Ovary (tissue), 9 donors: Measurements from ENCODE around the gene ARID1B. TPM values are rescaled to one million over a fixed set of nuclear protein-coding genes. Genes with fewer than 3 reads are reported as not detected.

Experiments used
- DNase-seq, 5 donors: peaks; one replicate each; pipeline ENCODE4 v3.0.0-alpha.2; 2019 to 2020
- H3K27ac ChIP-seq, 2 donors: fragments of 200-600 bp; one replicate each; pipeline versions ENCODE4 v1.5.1 to v1.8.0; 2019 to 2022
- H3K27me3 ChIP-seq: fragments of 200-600 bp; one replicate; pipeline ENCODE4 v1.8.0; 2022
- H3K36me3 ChIP-seq: fragments of 200-600 bp; sonication (generic); one replicate; pipeline ENCODE4 v1.5.1; 2019
- H3K4me1 ChIP-seq: one replicate; pipeline ENCODE4 v1.8.1; 2013; ENCODE audit warnings: mild to moderate bottlenecking, moderate library complexity; ENCODE audit not compliant: insufficient read depth
- H3K4me3 ChIP-seq: fragments of 200-600 bp; sonication (generic); one replicate; pipeline ENCODE4 v1.5.1; 2017
- H3K9me3 ChIP-seq, 2 donors: fragments of 200-600 bp in 1 of 2; sonication (generic) in 1 of 2; one replicate each; pipeline versions ENCODE4 v1.5.1 to v1.8.1; 2013 to 2019; ENCODE audit warnings: mild to moderate bottlenecking in 1 of 2, moderate library complexity in 1 of 2
- CTCF ChIP-seq, 3 donors: fragments of 450-650 bp in 2 of 3; fragments of 200-600 bp in 1 of 3; IDR thresholded peaks; one replicate each; pipeline versions ENCODE4 v1.5.1 to v1.8.0; 2016 to 2022; ENCODE audit warnings: antibody characterized with exemption in 3 of 3, mild to moderate bottlenecking in 1 of 3
- EP300 ChIP-seq: sonication (generic); formaldehyde crosslinking; IDR thresholded peaks from one replicate; pipeline ENCODE4 v1.6.1; 2017; ENCODE audit warnings: antibody characterized with exemption
- POLR2A ChIP-seq: fragments of 450-650 bp; IDR thresholded peaks from one replicate; pipeline ENCODE4 v1.6.1; 2017; ENCODE audit warnings: antibody characterized with exemption, mild to moderate bottlenecking, moderate library complexity
- WGBS, 3 donors: extraction: QIAGEN DNeasy Blood & Tissue Kit in 1 of 3; methylation state at CpG; one replicate each; pipeline versions ENCODE4 v1.1.5 to v1.1.7; 2013 to 2017; 5-methylcytosine and 5-hydroxymethylcytosine counted together
- intact Hi-C, 4 donors: fragments of 100-400 bp; cut with DNase I; formaldehyde crosslinking; loops; one replicate each; pipeline versions ENCODE4 v1.11.0 to v1.15.1; 2022 to 2023
- polyA plus RNA-seq, 2 donors: library from polyadenylated mRNA; stranded (reverse); fragments of 200-250 nt in 1 of 2; fragments of 350-450 nt in 1 of 2; fragmentation: Illumina TruSeq in 1 of 2; extraction: RNeasy Lipid Tissue Mini Kit (QIAGEN cat#74804) in 1 of 2; gene quantifications; one replicate each; pipeline ENCODE4 v1.2.3, GENCODE V29; 2013 to 2014
- total RNA-seq, 7 donors: library from RNA; depleted of rRNA in 2 of 7; stranded (reverse); fragments of >200 nt in 2 of 7; fragmentation: NEBNext Ultra II Directional in 3 of 7; extraction: Animal tissue kit (Norgen Biotek cat#: 25700) in 3 of 7; gene quantifications; one replicate each; pipeline versions ENCODE4 v1.1.0 to v1.2.4, GENCODE V29; 2016 to 2023
- donor health status: DM: no; HTN: no; CAD: no; lungs with moderate emphysema.
- donor health status: DM: no; HTN: no; CAD: no.
- donor health status: Bipolar disorder and iron deficiency.
- donor health status: DM: yes; HTN: yes; CAD: no.
- donor health status: DM: no; HTN: no; CAD: no.
- donor health status: DM: yes; HTN: yes; CAD: no.

The ARID1B gene
- total and polyA plus RNA-seq, 9 donors = 33.2 to 144 (median 105) TPM

- DNase-seq = no peak
- Histone ChIP-seq H3K27ac (no peak overlapping the region), H3K4me1 (peaks cover 12% of the 10 kb centered on the region), H3K9me3 (no peaks in the 10 kb centered on the region), H3K27me3 (no peaks in the 10 kb centered on the region), H3K36me3 (no peaks in the 10 kb centered on the region), H3K4me3 (no peak overlapping the region)
- intact Hi-C loops = no loop called here
- WGBS, 3 donors = 66 to 67% (median 67%) methylated on average over 3 of the region's 3 CpGs
- TF ChIP-seq POLR2A (no peak), EP300 (no peak), CTCF (IDR thresholded peaks at IDR 0.05) (no peak)
Observed at GRCh38 chr6:157152556-157152955, 375.4 kb downstream of the ARID1B start.

- Histone ChIP-seq H3K9me3 (no peaks in the 10 kb centered on the region), H3K4me3 (no peak overlapping the region), H3K27ac (no peak overlapping the region), H3K27me3 (no peaks in the 10 kb centered on the region), H3K36me3 (no peaks in the 10 kb centered on the region), H3K4me1 (peaks cover 5% of the 10 kb centered on the region)
- DNase-seq = no peak
- TF ChIP-seq CTCF (IDR thresholded peaks at IDR 0.05) (no peak), POLR2A (no peak), EP300 (no peak)
- WGBS, 3 donors = 81 to 91% (median 84%) methylated on average over 3 of the region's 3 CpGs
- intact Hi-C loops = no loop called here
Observed at GRCh38 chr6:157155804-157156203, 378.6 kb downstream of the ARID1B start.

GRCh38 chr6:157157258-157157657, 380.1 kb downstream of the ARID1B start:
- no peaks in the 10 kb centered on the region for H3K4me1 ChIP-seq
- no peak overlapping the region for H3K4me3 ChIP-seq
- TF ChIP-seq POLR2A (no peak), CTCF (IDR thresholded peaks at IDR 0.05) (no peak), EP300 (no peak)
- 94 to 96% (median 95%) methylated on average over 9 of the region's 9 CpGs for WGBS, 3 donors
- no peak overlapping the region for H3K27ac ChIP-seq
- intact Hi-C loops = no loop called here
- H3K27me3 ChIP-seq = no peaks in the 10 kb centered on the region
- no peaks in the 10 kb centered on the region for H3K36me3 ChIP-seq
- no peak for DNase-seq
- H3K9me3 ChIP-seq = no peaks in the 10 kb centered on the region

- no peaks in the 10 kb centered on the region for H3K27me3 ChIP-seq
- H3K4me1 ChIP-seq = no peaks in the 10 kb centered on the region
- TF ChIP-seq EP300 (no peak), CTCF (IDR thresholded peaks at IDR 0.05) (no peak), POLR2A (no peak)
- H3K36me3 ChIP-seq = no peaks in the 10 kb centered on the region
- no peak overlapping the region for H3K27ac ChIP-seq
- WGBS, 3 donors = 85 to 89% (median 86%) methylated on average over 4 of the region's 4 CpGs
- intact Hi-C loops = no loop called here
- no peak overlapping the region for H3K4me3 ChIP-seq
- DNase-seq = no peak
- no peaks in the 10 kb centered on the region for H3K9me3 ChIP-seq
Observed at GRCh38 chr6:157158456-157158855, 381.3 kb downstream of the ARID1B start.

- WGBS, 3 donors = 94 to 96% (median 95%) methylated on average over 3 of the region's 3 CpGs
- intact Hi-C loops = no loop called here
Observed at GRCh38 chr6:157158897-157159296, 381.7 kb downstream of the ARID1B start.

More at GRCh38 chr6:157158897-157159296, 381.7 kb downstream of the ARID1B start:
- H3K27me3 ChIP-seq = no peaks in the 10 kb centered on the region
- no peak overlapping the region for H3K27ac ChIP-seq
- no peaks in the 10 kb centered on the region for H3K36me3 ChIP-seq
- H3K9me3 ChIP-seq = no peaks in the 10 kb centered on the region
- no peak for TF ChIP-seq CTCF (IDR thresholded peaks at IDR 0.05)
- no peak for TF ChIP-seq POLR2A
- TF ChIP-seq EP300 = no peak
- H3K4me1 ChIP-seq = no peaks in the 10 kb centered on the region
- no peak for DNase-seq
- no peak overlapping the region for H3K4me3 ChIP-seq
